Suppressor macrophage (primary cell): Measurements from ENCODE around the gene UBR3.
"Not testable (repeated sequence)": the region's sequence is repeated elsewhere in the genome, so short reads cannot be mapped to it uniquely, and the experiment has no call there.

Experiments used
- DNase-seq, 4 experiments: peaks; one replicate each; pipeline ENCODE4 v3.0.0-alpha.2; 2020 to 2022

The UBR3 gene

DNA sequence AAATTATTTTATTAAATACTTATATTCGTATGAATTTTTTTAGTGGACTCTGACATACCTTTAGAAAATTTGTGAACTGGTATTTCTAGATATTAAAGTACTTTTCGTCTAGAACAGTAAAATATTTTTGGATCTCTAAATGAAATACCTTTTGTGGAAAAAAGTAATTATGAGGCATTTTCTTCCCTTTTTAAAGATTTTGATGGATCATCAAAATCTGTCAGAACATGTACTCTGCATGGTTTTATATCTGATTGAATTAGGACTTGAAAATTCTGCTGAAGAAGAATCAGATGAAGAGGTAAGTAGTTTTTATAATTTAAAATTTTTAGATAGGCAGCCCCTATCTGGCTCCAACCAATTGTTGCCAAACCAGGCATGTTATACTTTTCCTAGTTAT, 118.8 kb downstream of the UBR3 start:
- no peak for DNase-seq

GRCh38 chr2:169946546-169946945, 119.3 kb downstream of the UBR3 start:
- no peak for DNase-seq

- DNase-seq = no peak
These were observed 128.7 kb downstream of the UBR3 start for GRCh38 chr2:169955940-169956339.

GRCh38 chr2:169957219-169957618, 130.0 kb downstream of the UBR3 start:
- not testable (repeated sequence) for DNase-seq

GRCh38 chr2:169961911-169962310, 134.7 kb downstream of the UBR3 start:
- peak; percentile 86 to 94 (median 92) for DNase-seq

DNA sequence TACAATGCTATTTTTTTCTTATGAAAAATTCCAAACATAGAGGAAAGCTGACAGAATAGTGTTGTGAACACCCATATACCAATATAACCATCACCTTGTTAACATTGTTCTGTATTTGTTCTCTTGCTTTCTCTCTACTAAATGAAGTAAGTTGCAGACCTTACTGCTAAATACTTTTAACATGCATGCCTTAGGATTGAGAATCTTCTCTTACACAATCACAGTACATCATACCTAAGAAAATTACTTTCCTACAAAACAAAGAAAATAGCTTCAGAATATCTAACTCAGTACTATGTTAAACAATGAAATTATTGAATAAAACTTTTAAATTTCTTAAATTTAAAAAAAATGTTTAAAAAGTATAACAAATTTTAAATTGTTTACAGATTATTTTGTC, 136.5 kb downstream of the UBR3 start:
- DNase-seq = no peak

- no peak for DNase-seq
These were observed 137.5 kb downstream of the UBR3 start for GRCh38 chr2:169964740-169965139.

DNA sequence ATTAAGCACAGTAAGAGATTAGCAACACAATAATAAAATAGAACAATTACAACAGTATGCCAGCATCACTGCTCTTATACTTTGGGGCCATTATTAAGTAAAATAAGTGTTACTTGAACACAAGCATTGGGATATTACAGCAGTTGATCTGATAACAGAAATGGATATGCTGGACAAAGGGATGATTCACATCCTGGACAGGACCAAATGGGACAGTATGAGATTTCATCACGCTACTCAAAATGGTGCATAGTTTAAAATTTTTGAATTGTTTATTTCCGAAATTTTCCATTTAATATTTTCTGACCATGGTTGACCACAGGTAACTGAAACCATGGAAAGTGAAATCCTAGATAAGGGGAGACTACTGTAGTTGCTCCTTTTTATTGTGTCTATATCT, 138.2 kb downstream of the UBR3 start:
- DNase-seq = no peak

GRCh38 chr2:169966454-169966853, 139.2 kb downstream of the UBR3 start:
- DNase-seq = no peak

- no peak for DNase-seq
These were observed 141.5 kb downstream of the UBR3 start for GRCh38 chr2:169968743-169969142.

DNA sequence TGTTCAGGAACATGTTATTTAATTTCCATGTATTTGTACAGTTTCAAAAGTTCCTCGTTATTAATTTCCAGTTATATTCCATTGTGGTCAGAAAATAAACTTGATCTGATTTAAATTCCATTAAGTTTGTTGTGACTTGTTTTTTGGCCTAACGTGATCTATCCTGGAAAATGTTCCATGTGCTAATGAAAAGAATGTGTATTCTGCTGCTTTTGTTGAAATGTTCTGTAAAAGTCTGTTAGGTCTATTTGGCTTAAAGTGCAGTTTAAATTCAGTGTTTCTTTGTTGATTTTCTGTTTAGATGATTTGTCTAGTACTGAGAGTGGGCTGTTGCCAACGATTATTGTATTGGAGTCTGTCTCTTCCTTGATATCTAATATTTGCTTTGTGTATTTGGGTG, 148.0 kb downstream of the UBR3 start:
- DNase-seq = no peak

GRCh38 chr2:169976335-169976851, 149.1 kb downstream of the UBR3 start:
- DNase-seq = no peak

GRCh38 chr2:169977530-169977929, 150.3 kb downstream of the UBR3 start:
- peak; percentile 45 to 74 (median 63) for DNase-seq

GRCh38 chr2:169978402-169979017, 151.3 kb downstream of the UBR3 start:
- DNase-seq = no peak

GRCh38 chr2:169979025-169979424, 151.8 kb downstream of the UBR3 start:
- no peak for DNase-seq

- no peak for DNase-seq
These were observed 152.7 kb downstream of the UBR3 start for GRCh38 chr2:169980001-169980400.

GRCh38 chr2:169980643-169981042, 153.4 kb downstream of the UBR3 start:
- no peak for DNase-seq

DNA sequence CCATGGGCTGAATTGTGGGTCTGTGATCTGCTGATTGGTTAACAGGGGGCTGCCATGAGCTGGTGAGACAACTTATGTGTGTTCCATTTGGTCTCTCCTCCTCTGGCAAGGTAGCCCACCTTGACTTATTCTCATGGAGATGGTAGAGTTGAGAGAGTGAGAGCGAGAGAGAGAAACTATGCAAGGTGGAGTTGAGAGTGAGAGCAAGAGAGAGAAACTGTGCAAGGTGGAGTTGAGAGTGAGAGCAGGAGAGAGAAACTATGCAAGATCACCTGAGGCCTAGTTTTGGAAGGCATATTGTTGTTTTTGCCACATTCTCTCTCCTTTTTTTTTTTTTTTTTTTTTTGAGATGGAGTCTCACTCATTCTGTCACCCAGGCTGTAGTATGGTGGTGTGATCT, 155.7 kb downstream of the UBR3 start:
- no peak for DNase-seq

- DNase-seq = no peak
These were observed 156.3 kb downstream of the UBR3 start for GRCh38 chr2:169983506-169983905.

- no peak for DNase-seq
These were observed 156.9 kb downstream of the UBR3 start for GRCh38 chr2:169984145-169984544.

GRCh38 chr2:169994752-169995151, 167.5 kb downstream of the UBR3 start:
- DNase-seq = no peak

DNA sequence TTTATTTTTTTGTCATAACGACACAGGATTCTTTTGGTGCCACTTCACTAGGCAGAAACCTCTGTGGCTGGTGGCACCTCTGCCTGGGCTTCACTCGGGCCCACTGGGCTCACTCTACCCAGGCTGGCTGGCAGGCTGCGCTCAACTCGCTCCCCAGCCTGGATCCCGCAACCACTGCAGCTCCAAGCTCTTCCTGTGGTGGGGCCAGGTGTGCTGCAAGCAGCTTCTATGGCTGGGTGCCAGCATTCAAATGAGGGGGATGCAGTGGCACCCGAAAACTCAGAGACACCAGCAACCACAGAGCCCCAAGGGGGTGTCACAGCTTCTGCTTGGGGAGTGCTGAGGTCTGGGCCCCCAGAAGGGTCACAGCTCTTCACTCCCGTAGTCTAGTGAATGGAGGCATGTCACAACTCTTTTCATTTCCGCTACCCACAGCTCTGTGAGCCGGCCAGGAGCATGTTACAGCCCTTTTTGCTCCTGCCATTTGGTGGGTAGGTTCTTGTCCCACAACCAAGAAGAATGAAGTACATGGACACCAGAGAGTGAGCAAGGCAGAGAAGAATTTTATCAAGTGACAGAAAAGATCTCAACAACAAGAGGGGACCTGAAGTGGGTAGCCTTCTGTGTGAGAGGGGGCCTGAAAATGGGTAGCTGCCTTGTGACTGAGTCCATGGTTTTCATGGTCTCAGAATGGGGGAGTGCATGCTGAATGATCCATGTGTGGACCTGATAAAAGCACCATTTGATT, 170.1 kb downstream of the UBR3 start:
- DNase-seq = no peak

DNA sequence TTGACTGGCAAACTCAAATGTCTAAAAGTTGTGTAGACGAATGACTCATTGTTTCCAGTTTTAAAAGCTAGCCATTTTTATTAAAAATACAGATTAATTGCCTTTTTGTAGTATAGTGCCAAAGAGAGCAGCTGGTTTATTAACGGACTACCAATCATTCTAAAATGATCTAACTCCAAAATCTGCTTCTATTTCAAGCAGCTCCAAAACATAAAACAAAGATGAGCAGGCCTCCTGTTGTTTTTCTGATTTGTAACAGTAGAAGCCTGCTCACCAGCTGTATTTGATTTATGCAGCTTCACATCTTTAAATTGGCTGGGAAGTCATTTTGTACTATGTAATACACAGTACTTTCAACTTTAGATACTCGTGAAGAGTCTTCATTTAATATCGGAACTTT, 171.8 kb downstream of the UBR3 start:
- DNase-seq = no peak

DNA sequence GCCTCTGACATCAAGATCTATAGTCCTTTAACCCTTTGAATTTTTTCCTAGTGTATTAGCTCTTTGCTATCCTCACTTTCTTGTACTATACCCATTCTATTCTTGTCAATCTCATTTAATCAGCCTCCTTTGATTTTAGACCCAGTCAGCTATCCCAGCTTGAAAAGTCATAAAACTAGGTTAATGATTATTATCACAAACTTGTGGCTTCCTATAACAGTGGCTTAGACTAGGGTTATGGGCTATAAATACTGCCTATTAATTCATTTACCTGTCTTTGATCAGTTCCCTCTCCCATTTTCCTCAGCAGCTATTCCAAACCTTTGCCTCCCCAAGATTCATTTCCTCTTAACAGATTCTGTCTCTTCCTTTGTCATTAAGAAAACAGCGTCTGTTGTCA, 174.8 kb downstream of the UBR3 start:
- no peak for DNase-seq
